Uterus (tissue), 2 donors: ENCODE results near the gene TXNDC15.

ENCODE experiments used
- CTCF ChIP-seq, 4 experiments: fragments of 200-600 bp in 2 of 4; fragments of 450-650 bp in 2 of 4; sonication (generic) in 2 of 4; IDR thresholded peaks; one replicate each; pipeline ENCODE4 v1.5.1; 2016 to 2019; ENCODE audit warnings: antibody characterized with exemption in 4 of 4, mild to moderate bottlenecking in 2 of 4, moderate library complexity in 1 of 4
- POLR2A ChIP-seq, 2 donors: fragments of 450-650 bp; IDR thresholded peaks; one replicate each; pipeline ENCODE4 v1.6.1; 2016; ENCODE audit warnings: antibody characterized with exemption in 2 of 2, mild to moderate bottlenecking in 1 of 2, moderate library complexity in 1 of 2

- TF ChIP-seq CTCF (IDR thresholded peaks at IDR 0.05) = no peak
- no peak for TF ChIP-seq POLR2A (IDR thresholded peaks at IDR 0.05)
Measured at GRCh38 chr5:134935711-134936602, 61.8 kb downstream of the TXNDC15 start.
